ENCODE measurements around the gene HFE. TPM values are rescaled to one million over a fixed set of nuclear protein-coding genes. Genes with fewer than 3 reads are reported as not detected.
"Not testable (repeated sequence)": the region's sequence is repeated elsewhere in the genome, so short reads cannot be mapped to it uniquely, and the experiment has no call there.

Gene HFE
- total RNA-seq: 13.9 TPM

- intact Hi-C loops (cut with DNase I): no loop called here
- DNase-seq (ENCODE audit: low spot score): peak; percentile 77
Observed at GRCh38 chr6:26087284-26088115, at the start of gene HFE. Gene HFE (plus strand): TSS chr6:26087429. CDS start chr6:26087441, 12 bp downstream.

GRCh38 chr6:26041946-26042345, 45.3 kb upstream of the HFE start:
- intact Hi-C loops (cut with DNase I): no loop called here
- DNase-seq (ENCODE audit: low spot score) (no peak), ATAC-seq (no peak)

More at GRCh38 chr6:26087284-26088115, at the start of gene HFE:
- ATAC-seq: peak; percentile 90

GRCh38 chr6:26043384-26044139, 43.7 kb upstream of the HFE start:
- intact Hi-C loops (cut with DNase I): no loop called here
- ATAC-seq: peak; percentile 93
- DNase-seq (ENCODE audit: low spot score): peak; percentile 82

GRCh38 chr6:26044140-26045064, 42.8 kb upstream of the HFE start:
- DNase-seq (ENCODE audit: low spot score) (no peak), ATAC-seq (peak; percentile 54)
- intact Hi-C loops (cut with DNase I): no loop called here

GRCh38 chr6:26045065-26045927, 41.9 kb upstream of the HFE start:
- intact Hi-C loops (cut with DNase I): no loop called here
- DNase-seq (ENCODE audit: low spot score): peak; percentile 83
- peak; percentile 87 for ATAC-seq

GRCh38 chr6:26045928-26046368, 41.3 kb upstream of the HFE start:
- intact Hi-C loops (cut with DNase I): no loop called here
- ATAC-seq: no peak
- no peak for DNase-seq (ENCODE audit: low spot score)

- DNase-seq (ENCODE audit: low spot score); ATAC-seq; intact Hi-C loops (cut with DNase I): not testable (repeated sequence)
Observed at GRCh38 chr6:26047329-26047728, 39.9 kb upstream of the HFE start.

- no peak for DNase-seq (ENCODE audit: low spot score)
- no peak for ATAC-seq
- intact Hi-C loops (cut with DNase I): no loop called here
Observed at GRCh38 chr6:26048590-26048989, 38.6 kb upstream of the HFE start.

GRCh38 chr6:26051665-26052310, 35.4 kb upstream of the HFE start:
- DNase-seq (ENCODE audit: low spot score) (no peak), ATAC-seq (no peak)
- intact Hi-C loops (cut with DNase I): no loop called here

GRCh38 chr6:26052762-26053250, 34.4 kb upstream of the HFE start:
- DNase-seq (ENCODE audit: low spot score); intact Hi-C loops (cut with DNase I); ATAC-seq: not testable (repeated sequence)

- intact Hi-C loops (cut with DNase I): no loop called here
- DNase-seq (ENCODE audit: low spot score): no peak
- no peak for ATAC-seq
Observed at GRCh38 chr6:26053992-26054780, 33.0 kb upstream of the HFE start.

GRCh38 chr6:26054781-26055718, 32.2 kb upstream of the HFE start:
- DNase-seq (ENCODE audit: low spot score): peak; percentile 94
- intact Hi-C loops (cut with DNase I): no loop called here

GRCh38 chr6:26055719-26056582, 31.3 kb upstream of the HFE start:
- ATAC-seq (peak; percentile 97), DNase-seq (ENCODE audit: low spot score) (peak; percentile 96)
- intact Hi-C loops (cut with DNase I): no loop called here

More at GRCh38 chr6:26054781-26055718, 32.2 kb upstream of the HFE start:
- ATAC-seq: peak; percentile 93

GRCh38 chr6:26056583-26057350, 30.5 kb upstream of the HFE start:
- peak; percentile 18 for ATAC-seq
- intact Hi-C loops (cut with DNase I): no loop called here
- no peak for DNase-seq (ENCODE audit: low spot score)

All from sciatic nerve (tissue), 2 donors.